ENCODE data around the gene MSL2. TPM values are rescaled to one million over a fixed set of nuclear protein-coding genes. Genes with fewer than 3 reads are reported as not detected.
"Not testable (repeated sequence)": the region's sequence is repeated elsewhere in the genome, so short reads cannot be mapped to it uniquely, and the experiment has no call there.

Gene MSL2
- total and polyA plus RNA-seq, 2 of the 4 experiments (the other 2 are of a cell fraction): 7.1 to 13.6 TPM

DNA sequence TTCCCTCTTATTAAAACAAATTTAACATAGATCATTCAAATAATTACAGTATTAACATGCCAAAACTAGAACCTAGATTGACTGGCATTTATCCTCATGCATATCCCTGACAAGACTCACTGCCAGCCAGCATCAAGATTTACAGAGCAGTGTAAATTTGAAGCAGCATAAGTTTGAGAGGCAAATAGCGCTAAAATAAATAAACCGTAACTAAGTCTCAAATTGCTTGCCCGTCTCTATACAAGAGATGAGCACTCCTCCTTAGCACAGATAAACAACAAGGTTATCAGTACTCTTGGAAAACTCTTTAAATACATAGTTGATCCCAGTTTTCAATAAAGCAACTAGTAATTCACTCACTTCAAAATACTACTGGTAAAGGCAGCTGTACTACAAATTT is 29.6 kb downstream of the MSL2 start:
- peak; percentile 57 for ATAC-seq (ENCODE audit: low read depth)

DNA sequence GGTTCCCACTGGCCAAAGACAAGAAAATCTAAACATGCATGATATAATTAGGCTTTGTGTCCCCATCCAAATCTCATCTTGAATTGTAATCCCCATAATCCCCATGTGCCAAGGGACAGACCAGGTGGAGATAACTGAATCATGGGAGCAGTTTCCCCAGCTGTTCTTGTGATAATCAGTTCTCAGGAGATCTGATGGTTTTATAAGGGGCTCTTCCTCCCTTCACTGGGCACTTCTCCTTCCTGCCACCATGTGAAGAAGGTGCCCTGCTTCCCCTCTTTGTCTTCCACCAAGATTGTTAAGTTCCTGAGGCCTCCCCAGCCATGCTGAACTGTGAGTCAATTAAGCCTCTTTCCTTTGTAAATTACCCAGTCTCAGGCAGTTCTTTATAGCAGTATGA is 32.5 kb downstream of the MSL2 start:
- H2BK120ac ChIP-seq (ENCODE audit: low read depth, low read length); H2AK9ac ChIP-seq (replicated peaks; ENCODE audit: low read depth, low read length, poor library complexity); intact Hi-C loops (cut with micrococcal nuclease); H3K56ac ChIP-seq (ENCODE audit: extremely low read depth, insufficient read depth, low read length); H3K4me2 ChIP-seq (ENCODE audit: low read depth, low read length); H3K4me1 ChIP-seq (ENCODE audit: control insufficient read depth, insufficient read depth, low read length); ATAC-seq (ENCODE audit: low read depth); POLR2A ChIA-PET (ENCODE audit: unreplicated experiment); H2AK5ac ChIP-seq (ENCODE audit: low read depth, low read length); H4K91ac ChIP-seq (ENCODE audit: insufficient read depth, low read depth, low read length); H3K9me3 ChIP-seq (ENCODE audit: control insufficient read depth, insufficient read depth, low read length); H3K36me3 ChIP-seq (ENCODE audit: control insufficient read depth, insufficient read depth, low read length); H2BK20ac ChIP-seq (ENCODE audit: low read depth, low read length); DNase-seq; H3K18ac ChIP-seq (ENCODE audit: low read depth, low read length); CTCF ChIA-PET; BruUV-seq (replicated peaks); H4K5ac ChIP-seq (ENCODE audit: low read depth, low read length); in situ Hi-C loops (cut with MboI; ENCODE audit: low sequenced_read_pairs); H2BK15ac ChIP-seq (ENCODE audit: low read depth, low read length); H2AFZ ChIP-seq (replicated peaks; ENCODE audit: low read length, poor library complexity); H3K9ac ChIP-seq (ENCODE audit: low read depth, low read length); dilution Hi-C loops (cut with HindIII; ENCODE audit: low sequenced_read_pairs, unreplicated experiment); H3K9me1 ChIP-seq (ENCODE audit: insufficient read depth, low read length); H2BK5ac ChIP-seq (ENCODE audit: low read depth, low read length, poor library complexity, severe bottlenecking); H3K4me3 ChIP-seq (ENCODE audit: insufficient read depth, low read depth, low read length); H3K4ac ChIP-seq (ENCODE audit: low read depth, low read length); H3K27ac ChIP-seq (ENCODE audit: insufficient read depth, low read length); H4K8ac ChIP-seq (ENCODE audit: low read depth in 2 of 2, low read length in 2 of 2); H3K27me3 ChIP-seq (ENCODE audit: control insufficient read depth, insufficient read depth, low read length); H3K14ac ChIP-seq (replicated peaks; ENCODE audit: low read depth, low read length): not testable (repeated sequence)
- Histone ChIP-seq H3K23ac (ENCODE audit: low read depth, low read length) (peak overlapping the region; percentile 16; the same call in 1 of the 2 replicates), H4K20me1 (ENCODE audit: insufficient read depth, low read length) (peaks cover 84% of the 10 kb centered on the region), H3K79me1 (ENCODE audit: low read depth in 1 of 2, low read length in 2 of 2) (peaks cover 4 to 24% of the 10 kb centered on the region in 2 experiments; a peak in 2 of 4 replicates)

More for the DNA sequence above, 29.6 kb downstream of the MSL2 start:
- H2BK15ac ChIP-seq (ENCODE audit: low read depth, low read length): no peak overlapping the region
- no peak overlapping the region for H2BK120ac ChIP-seq (ENCODE audit: low read depth, low read length)
- DNase-seq: peak; percentile 31
- H3K4me3 ChIP-seq (ENCODE audit: insufficient read depth, low read depth, low read length): no peak overlapping the region
- in situ Hi-C loops (cut with MboI; ENCODE audit: low sequenced_read_pairs): no loop called here
- no peak overlapping the region for H3K18ac ChIP-seq (ENCODE audit: low read depth, low read length)
- no peak overlapping the region for H3K9ac ChIP-seq (ENCODE audit: low read depth, low read length)
- peaks cover 3% of the 10 kb centered on the region; the same call in 1 of the 2 replicates for H3K4me1 ChIP-seq (ENCODE audit: control insufficient read depth, insufficient read depth, low read length)
- H3K23ac ChIP-seq (ENCODE audit: low read depth, low read length): no peak overlapping the region
- H3K79me1 ChIP-seq (ENCODE audit: low read depth in 1 of 2, low read length in 2 of 2): peaks cover 4 to 36% of the 10 kb centered on the region in 2 experiments; a peak in 2 of 4 replicates
- no TSS peak for BruUV-seq (replicated peaks)
- POLR2A ChIA-PET (ENCODE audit: unreplicated experiment): no interaction called here
- no peak overlapping the region for H2BK20ac ChIP-seq (ENCODE audit: low read depth, low read length)
- H4K91ac ChIP-seq (ENCODE audit: insufficient read depth, low read depth, low read length): no peak overlapping the region
- H3K4ac ChIP-seq (ENCODE audit: low read depth, low read length): no peak overlapping the region
- no peak overlapping the region for H2AK9ac ChIP-seq (replicated peaks; ENCODE audit: low read depth, low read length, poor library complexity)
- no peak overlapping the region for H2BK5ac ChIP-seq (ENCODE audit: low read depth, low read length, poor library complexity, severe bottlenecking)
- H3K14ac ChIP-seq (replicated peaks; ENCODE audit: low read depth, low read length): no peak overlapping the region
- H4K5ac ChIP-seq (ENCODE audit: low read depth, low read length): no peak overlapping the region
- peak overlapping the region; percentile 29; the same call in 1 of the 2 replicates for H3K4me2 ChIP-seq (ENCODE audit: low read depth, low read length)
- H4K8ac ChIP-seq (ENCODE audit: low read depth in 2 of 2, low read length in 2 of 2): no peak overlapping the region
- H3K9me1 ChIP-seq (ENCODE audit: insufficient read depth, low read length): no peaks in the 10 kb centered on the region; the same call in 1 of the 2 replicates
- no peaks in the 10 kb centered on the region for H3K27me3 ChIP-seq (ENCODE audit: control insufficient read depth, insufficient read depth, low read length)
- no peak overlapping the region for H2AFZ ChIP-seq (replicated peaks; ENCODE audit: low read length, poor library complexity)
- H3K56ac ChIP-seq (ENCODE audit: extremely low read depth, insufficient read depth, low read length): no peak overlapping the region
- dilution Hi-C loops (cut with HindIII; ENCODE audit: low sequenced_read_pairs, unreplicated experiment): no loop called here
- intact Hi-C loops (cut with micrococcal nuclease): no loop called here
- H3K9me3 ChIP-seq (ENCODE audit: control insufficient read depth, insufficient read depth, low read length): no peaks in the 10 kb centered on the region
- H3K36me3 ChIP-seq (ENCODE audit: control insufficient read depth, insufficient read depth, low read length): no peaks in the 10 kb centered on the region
- no peak overlapping the region for H3K27ac ChIP-seq (ENCODE audit: insufficient read depth, low read length)
- WGBS, 2 experiments (ENCODE audit: extremely low coverage in 2 of 2, insufficient read length in 1 of 2): 40% methylated on average over 2 of the region's 3 CpGs; no CpG with 5 or more reads in 1 of the 2 experiments
- H4K20me1 ChIP-seq (ENCODE audit: insufficient read depth, low read length): peaks cover 92% of the 10 kb centered on the region
- no peak for TF ChIP-seq SMC3 (IDR thresholded peaks at IDR 0.05; ENCODE audit: low read depth, low read length)
- TF ChIP-seq, protein P1, sequence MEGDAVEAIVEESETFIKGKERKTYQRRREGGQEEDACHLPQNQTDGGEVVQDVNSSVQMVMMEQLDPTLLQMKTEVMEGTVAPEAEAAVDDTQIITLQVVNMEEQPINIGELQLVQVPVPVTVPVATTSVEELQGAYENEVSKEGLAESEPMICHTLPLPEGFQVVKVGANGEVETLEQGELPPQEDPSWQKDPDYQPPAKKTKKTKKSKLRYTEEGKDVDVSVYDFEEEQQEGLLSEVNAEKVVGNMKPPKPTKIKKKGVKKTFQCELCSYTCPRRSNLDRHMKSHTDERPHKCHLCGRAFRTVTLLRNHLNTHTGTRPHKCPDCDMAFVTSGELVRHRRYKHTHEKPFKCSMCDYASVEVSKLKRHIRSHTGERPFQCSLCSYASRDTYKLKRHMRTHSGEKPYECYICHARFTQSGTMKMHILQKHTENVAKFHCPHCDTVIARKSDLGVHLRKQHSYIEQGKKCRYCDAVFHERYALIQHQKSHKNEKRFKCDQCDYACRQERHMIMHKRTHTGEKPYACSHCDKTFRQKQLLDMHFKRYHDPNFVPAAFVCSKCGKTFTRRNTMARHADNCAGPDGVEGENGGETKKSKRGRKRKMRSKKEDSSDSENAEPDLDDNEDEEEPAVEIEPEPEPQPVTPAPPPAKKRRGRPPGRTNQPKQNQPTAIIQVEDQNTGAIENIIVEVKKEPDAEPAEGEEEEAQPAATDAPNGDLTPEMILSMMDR (conservative IDR thresholded peaks at IDR 0.05; ENCODE audit: low read depth, low read length): no peak
- TF ChIP-seq BHLHE40 (IDR thresholded peaks at IDR 0.05; ENCODE audit: low read depth, low read length): no peak
- TF ChIP-seq MXI1 (IDR thresholded peaks at IDR 0.05; ENCODE audit: borderline replicate concordance, low read depth, low read length): no peak
- TF ChIP-seq, protein P2, sequence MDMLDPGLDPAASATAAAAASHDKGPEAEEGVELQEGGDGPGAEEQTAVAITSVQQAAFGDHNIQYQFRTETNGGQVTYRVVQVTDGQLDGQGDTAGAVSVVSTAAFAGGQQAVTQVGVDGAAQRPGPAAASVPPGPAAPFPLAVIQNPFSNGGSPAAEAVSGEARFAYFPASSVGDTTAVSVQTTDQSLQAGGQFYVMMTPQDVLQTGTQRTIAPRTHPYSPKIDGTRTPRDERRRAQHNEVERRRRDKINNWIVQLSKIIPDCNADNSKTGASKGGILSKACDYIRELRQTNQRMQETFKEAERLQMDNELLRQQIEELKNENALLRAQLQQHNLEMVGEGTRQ (IDR thresholded peaks at IDR 0.05; ENCODE audit: low read depth, low read length): no peak
- H2AK5ac ChIP-seq (ENCODE audit: low read depth, low read length): no peak overlapping the region
- CTCF ChIA-PET: interaction anchor here (0.6 kb wide), 1 partner anchor 30 kb away, joined by 4 read pairs; no protein-coding TSS in a partner anchor

Measured in IMR-90 (cell line).